GM20431 (cell line): ENCODE measurements around the gene SMOC1.

Source experiments
- in situ Hi-C: fragments of 300-500 bp; cut with MseI, MboI; formaldehyde crosslinking; loops from one replicate; pipeline ENCODE4 v1.15.0; 2020; ENCODE audit warnings: low sequenced_read_pairs; ENCODE audit not compliant: unreplicated experiment

The SMOC1 gene

DNA sequence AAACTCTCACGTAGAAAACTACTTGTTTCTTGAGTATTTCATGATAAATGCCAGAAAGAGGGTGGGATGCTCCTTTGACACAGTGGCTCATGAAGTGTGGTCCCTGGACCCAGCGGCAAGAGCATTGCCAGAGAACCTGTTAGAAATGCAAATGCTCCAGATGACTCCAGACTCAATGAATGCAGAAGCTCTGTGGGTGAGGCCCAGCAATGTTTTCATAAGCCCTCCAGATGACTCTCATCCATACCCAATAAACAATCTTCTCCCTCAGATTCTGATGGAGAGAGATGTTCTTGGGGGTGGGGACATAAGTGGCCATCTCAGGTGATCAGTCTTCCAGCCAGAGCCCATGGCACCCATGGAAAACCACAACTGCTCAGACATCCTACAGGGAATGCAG, 88.9 kb downstream of the SMOC1 start:
- in situ Hi-C loops: no loop called here

DNA sequence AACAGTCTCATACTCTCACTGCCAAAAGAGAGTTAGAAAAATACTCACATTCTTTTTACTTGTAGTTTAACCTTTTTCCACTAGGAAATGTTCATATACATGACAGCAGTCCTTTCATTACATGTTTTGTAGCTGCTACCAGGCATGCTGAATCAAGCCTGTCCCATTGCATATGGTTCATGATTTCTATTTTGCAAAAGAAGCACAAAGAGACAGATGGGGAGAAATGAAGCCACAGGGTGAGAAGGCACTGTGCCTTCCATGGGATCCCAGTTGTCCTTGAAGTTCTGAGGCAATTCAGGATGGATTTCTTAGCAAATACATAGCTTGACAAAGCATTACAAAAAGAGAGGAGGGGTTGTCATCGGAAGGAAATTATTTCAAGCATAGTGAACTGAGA, 89.5 kb downstream of the SMOC1 start:
- in situ Hi-C loops: no loop called here

GRCh38 chr14:69972755-69973154, 93.5 kb downstream of the SMOC1 start:
- in situ Hi-C loops: no loop called here

- in situ Hi-C loops: no loop called here
Measured at GRCh38 chr14:69973846-69974245, 94.6 kb downstream of the SMOC1 start.

- in situ Hi-C loops: no loop called here
Measured at GRCh38 chr14:69979882-69980281, 100.7 kb downstream of the SMOC1 start.

DNA sequence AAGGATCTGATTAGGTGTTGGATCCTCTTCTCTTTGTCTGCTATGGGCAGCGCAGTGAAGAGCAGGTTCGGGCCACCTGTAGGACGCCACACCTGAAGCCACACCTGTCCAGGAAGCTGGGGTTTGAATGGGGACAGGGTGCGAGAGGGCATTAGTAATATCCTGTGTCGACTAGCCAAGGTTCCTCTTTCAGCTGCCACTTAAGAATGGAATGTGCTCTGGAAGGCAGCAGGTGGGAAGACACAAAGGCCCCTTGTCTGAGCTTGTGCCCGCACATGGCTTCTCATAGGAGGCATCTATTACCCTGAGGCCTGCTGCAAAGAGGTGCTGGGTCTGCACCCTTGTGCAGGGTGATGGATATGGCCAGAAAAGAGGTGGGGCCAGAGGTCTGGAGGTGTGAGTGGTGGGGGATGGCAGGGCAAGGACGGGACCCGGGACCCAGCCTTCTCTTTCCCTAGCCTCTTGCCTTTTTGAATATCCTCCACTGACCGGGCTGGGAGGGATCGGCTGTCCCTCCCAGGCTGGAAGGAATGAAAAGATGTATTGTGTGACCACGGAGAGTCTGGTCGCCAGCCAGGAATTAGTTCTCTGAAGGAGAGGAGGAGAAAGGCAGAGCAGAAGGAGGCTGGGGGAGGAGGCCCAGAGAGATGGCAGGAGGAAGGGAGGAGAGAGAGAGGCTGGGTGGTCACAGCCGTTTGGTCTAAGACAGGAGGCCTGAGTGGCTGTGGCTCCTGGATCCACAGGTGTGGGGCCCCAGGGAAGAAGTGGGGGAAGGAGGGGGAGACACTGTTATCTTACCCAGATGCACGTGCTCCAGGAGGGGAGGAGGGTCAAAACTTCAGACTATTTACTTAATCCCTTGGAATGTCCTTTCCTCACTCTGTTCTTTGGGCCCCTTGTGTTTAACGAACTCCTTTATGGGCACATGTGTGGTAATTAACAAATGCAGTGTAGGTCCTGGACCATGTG, 101.5 kb downstream of the SMOC1 start:
- in situ Hi-C loops: no loop called here

GRCh38 chr14:69982220-69982839, 103.1 kb downstream of the SMOC1 start:
- in situ Hi-C loops: no loop called here

GRCh38 chr14:69982886-69983285, 103.7 kb downstream of the SMOC1 start:
- in situ Hi-C loops: no loop called here

GRCh38 chr14:69983317-69983716, 104.1 kb downstream of the SMOC1 start:
- in situ Hi-C loops: no loop called here

DNA sequence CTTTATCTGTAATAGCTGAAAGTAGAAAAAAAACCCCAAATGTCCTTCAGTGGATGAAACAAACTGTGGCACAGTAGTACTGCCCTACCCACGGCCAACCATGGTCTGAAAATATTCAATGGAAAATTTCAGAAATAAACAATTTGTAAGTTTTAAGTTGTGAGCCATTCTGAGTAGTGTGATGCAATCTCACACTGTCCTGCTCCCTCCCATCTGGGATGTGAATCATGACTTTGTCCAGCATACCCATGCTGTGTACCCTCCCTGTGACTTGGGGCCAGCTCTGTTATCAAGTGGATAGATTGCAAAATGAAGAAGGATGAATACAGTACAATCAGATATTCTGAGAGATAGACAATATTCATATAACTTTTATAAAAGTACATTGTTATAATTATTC, 106.2 kb downstream of the SMOC1 start:
- in situ Hi-C loops: no loop called here

GRCh38 chr14:69986336-69986735, 107.1 kb downstream of the SMOC1 start:
- in situ Hi-C loops: no loop called here

DNA sequence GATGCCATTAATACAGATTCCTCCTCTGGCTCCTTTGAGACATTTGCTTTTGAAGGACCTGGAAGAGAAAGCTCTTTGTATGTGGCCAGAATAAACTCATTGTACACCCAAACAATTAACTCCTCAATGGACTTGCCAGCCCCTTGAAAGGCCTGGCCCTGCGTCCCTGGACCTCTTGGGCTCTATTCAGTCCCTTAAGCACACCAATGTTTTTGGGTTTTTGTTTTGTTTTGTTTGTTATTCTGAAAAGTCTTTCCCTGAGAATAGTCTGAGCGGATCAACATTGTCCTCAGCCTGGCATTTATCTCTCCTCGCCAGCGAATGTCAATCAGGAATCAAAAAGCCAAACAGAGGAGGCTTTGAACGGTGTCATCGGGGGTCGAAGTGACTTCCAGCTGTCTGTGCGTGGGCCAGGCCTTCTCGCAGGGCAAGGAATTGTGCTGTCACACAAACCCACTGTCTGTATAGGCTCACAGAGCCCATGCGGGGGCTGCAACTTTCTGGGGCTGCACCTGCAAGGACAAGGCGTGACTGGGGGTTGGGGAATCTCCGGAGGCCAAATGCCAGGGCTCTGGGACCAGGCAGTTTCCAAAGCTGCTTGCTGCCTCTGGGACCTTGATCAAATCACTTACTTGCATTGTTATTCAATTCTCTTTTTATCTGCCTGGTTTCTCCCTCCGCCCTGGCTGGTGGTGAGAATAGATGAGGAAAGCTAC, 108.3 kb downstream of the SMOC1 start:
- in situ Hi-C loops: no loop called here

DNA sequence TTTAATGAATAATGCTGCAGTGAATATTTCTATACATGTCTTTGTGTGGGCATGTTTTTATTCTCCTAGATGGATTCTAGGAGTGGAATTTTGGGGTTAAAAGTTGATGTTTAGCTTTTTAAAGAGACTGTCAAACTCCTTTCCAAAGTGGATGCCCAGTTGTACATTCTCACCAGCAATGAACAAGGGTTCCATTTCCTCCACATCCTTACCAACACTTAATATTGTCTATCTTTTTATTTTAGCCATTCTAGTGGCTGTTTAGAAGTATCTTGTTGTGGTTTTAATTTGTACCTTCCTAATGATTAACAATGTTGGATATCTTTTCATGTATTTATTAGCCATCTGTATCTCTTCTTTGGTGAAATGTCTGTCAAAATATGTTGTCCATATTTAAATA, 109.8 kb downstream of the SMOC1 start:
- in situ Hi-C loops: no loop called here

DNA sequence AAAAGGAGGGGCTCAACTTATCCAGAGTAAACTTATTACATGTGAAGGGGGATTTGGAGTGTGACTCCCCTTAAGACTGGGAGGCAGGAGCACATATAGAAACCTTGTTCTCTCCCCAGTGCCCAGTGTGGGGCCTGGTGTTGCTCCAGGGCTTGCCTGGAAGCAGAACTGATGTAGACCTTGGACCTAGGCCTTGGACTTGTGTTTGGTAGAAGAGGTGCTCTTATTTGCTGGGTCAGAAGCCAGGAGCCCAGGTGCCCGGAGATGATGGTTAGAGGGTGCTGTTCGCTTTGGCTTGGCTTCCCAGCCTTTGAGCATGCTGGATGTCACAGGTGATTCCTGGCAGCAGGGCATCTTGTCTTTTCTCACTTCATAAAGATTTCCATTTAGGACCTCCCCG, 110.4 kb downstream of the SMOC1 start:
- in situ Hi-C loops: no loop called here

GRCh38 chr14:69990323-69990722, 111.1 kb downstream of the SMOC1 start:
- in situ Hi-C loops: no loop called here

DNA sequence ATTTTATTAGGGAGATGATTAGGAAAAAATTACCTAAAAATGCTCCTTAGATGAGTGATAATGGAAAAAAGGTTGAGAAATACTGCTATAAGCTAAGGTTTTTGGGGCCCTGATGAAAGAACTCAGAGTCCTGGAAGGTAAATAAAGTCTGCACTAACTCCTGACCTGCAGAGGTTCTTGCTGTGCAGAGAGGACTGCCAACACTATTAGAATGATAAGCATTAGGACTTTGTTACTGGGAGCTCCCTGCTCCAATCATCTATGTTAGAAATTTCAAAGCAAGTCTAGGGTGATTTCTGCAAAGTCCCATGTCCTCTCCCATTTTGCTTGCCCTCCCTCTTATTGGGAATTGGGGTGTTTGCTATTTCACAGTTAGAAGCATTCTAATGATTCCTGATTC, 112.2 kb downstream of the SMOC1 start:
- in situ Hi-C loops: no loop called here

GRCh38 chr14:69992564-69992963, 113.3 kb downstream of the SMOC1 start:
- in situ Hi-C loops: no loop called here

GRCh38 chr14:69993326-69993725, 114.1 kb downstream of the SMOC1 start:
- in situ Hi-C loops: no loop called here

GRCh38 chr14:69994002-69994401, 114.8 kb downstream of the SMOC1 start:
- in situ Hi-C loops: no loop called here

DNA sequence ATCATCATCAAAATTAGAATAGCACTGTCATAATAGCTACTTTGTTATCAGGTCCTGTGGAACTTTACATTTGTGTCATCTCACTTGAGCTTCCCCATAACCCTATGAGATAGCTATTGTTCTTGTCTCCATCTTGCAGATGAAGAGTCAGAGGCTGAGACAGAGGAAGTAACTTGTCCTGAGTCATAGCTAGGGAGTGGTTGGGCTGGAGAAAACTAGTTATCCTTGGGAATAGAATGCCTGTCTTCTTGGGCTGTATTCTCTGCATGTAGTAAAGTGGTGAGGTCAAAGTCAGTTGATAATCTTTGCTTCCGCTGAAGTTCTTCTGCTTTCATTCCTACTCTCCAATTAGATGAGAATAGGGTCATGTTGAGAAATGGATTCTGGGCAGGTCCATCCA, 117.0 kb downstream of the SMOC1 start:
- in situ Hi-C loops: no loop called here

GRCh38 chr14:69997849-69998248, 118.6 kb downstream of the SMOC1 start:
- in situ Hi-C loops: no loop called here
